ENCODE measurements around the gene DLL3.

DNA sequence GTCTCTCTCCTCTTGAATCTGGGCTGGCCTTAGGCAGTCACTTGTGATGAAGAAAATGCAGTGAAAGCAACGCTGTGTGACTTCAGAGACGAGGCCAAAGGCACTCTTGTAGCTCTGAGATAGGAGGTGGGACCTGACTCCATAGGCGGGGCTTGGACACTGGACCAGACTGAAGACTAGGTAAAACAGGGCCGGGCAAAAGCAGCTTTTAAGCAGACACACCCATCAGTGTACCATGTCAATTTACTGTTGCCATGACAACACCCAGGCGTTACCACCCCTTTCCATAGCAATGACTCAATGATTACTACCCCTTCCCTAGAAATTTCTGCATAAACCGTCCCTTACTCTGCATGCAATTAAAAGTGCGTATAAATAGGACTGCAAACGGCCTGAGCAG is 47.9 kb downstream of the DLL3 start:
- TF ChIP-seq EZH2 (IDR thresholded peaks at IDR 0.05; ENCODE audit: low read depth) = no peak
- TF ChIP-seq, protein P1, sequence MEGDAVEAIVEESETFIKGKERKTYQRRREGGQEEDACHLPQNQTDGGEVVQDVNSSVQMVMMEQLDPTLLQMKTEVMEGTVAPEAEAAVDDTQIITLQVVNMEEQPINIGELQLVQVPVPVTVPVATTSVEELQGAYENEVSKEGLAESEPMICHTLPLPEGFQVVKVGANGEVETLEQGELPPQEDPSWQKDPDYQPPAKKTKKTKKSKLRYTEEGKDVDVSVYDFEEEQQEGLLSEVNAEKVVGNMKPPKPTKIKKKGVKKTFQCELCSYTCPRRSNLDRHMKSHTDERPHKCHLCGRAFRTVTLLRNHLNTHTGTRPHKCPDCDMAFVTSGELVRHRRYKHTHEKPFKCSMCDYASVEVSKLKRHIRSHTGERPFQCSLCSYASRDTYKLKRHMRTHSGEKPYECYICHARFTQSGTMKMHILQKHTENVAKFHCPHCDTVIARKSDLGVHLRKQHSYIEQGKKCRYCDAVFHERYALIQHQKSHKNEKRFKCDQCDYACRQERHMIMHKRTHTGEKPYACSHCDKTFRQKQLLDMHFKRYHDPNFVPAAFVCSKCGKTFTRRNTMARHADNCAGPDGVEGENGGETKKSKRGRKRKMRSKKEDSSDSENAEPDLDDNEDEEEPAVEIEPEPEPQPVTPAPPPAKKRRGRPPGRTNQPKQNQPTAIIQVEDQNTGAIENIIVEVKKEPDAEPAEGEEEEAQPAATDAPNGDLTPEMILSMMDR (conservative IDR thresholded peaks at IDR 0.05) = no peak

Measured in PC-9 (cell line).